Activated T-helper 1 cell treated with Interleukin-2 at 50 U/mL for 16 hours (primary cell): ENCODE measurements around the gene CROCC2.
"Not testable (repeated sequence)": the region's sequence is repeated elsewhere in the genome, so short reads cannot be mapped to it uniquely, and the experiment has no call there.

ENCODE experiments used
- DNase-seq: peaks from one replicate; pipeline ENCODE4 v3.0.0-alpha.2; 2020; ENCODE audit warnings: low read depth

Gene CROCC2

DNA sequence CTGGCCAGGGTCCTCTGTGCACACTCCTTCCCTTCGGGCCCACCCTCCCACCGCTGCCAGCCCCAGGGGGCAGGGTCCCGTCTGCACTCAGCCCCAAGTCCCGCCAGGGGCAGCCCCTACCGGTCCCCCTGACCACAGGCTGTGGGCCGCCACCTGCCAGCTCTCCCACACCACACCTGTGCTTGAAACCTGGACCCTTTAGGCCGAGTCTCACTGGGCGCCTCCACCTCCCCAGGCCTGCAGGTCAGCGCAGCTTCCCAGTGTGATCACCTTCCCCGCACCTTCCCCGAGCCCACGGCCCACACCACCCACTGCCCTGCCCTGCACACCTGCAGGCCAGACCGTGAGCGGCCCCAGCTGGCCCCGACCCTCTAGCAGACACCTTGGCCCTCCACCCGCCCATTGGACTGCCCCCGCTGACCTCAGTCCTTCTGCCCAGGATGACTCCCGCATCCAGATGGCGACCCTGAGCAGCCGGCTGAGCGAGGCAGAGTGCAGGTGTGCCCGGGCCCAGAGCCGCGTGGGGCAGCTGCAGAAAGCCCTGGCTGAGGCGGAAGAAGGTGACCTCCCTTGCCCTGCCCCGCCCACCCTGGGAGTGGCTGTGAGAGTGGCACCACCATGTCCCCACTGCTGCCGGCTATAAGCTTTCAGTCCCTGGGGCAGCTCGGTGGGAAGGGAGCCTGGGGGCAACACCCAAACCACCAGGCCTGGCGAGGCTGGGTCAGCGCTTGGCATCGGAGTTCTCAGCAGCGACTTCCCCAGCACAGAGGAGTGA lies 61.0 kb downstream of the CROCC2 start:
- DNase-seq: no peak

DNA sequence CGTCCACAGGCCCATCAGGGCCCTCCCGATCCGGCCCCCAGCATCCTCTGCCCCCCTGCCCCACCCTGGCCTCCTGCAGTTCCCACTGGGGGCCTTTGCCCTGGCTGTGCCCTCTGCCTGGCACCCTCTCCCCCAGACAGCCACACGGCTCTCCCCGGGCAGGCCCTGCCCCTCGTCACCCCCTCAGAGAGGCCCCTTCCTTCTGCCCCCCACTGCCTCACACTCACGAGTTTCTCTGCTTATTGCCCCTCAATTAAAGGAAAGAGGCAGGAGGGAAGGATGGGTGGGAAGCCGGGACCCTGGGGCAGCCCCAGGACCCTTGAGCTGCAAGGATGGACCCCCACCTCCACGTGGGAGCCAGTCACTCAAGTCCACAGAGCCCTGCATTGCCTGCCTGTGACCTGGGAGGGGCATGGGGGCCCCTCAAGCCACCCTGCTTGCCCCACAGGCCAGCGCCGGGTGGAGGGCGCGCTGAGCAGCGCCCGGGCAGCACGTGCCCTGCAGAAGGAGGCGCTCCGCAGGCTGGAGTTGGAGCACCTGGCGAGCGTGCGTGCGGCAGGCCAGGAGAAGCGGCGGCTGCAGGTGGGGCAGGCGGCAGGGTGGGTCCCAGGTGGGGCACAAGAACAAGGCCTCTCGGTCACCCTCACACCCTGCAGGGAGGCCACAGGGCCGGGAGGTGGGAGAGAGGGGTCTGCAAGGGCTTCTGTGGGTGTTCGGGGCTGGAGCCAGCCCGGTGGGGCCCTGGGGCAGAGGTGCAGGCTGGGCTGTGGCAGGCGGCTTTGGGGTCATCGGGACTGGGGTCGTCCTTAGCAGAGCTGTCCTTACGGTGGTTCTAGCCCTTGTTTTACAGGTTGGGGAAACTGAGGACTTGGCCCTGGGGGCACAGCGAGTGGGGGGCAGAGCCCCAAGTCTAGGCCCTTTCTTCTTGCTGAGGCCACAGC lies 61.8 kb downstream of the CROCC2 start:
- DNase-seq: no peak

DNA sequence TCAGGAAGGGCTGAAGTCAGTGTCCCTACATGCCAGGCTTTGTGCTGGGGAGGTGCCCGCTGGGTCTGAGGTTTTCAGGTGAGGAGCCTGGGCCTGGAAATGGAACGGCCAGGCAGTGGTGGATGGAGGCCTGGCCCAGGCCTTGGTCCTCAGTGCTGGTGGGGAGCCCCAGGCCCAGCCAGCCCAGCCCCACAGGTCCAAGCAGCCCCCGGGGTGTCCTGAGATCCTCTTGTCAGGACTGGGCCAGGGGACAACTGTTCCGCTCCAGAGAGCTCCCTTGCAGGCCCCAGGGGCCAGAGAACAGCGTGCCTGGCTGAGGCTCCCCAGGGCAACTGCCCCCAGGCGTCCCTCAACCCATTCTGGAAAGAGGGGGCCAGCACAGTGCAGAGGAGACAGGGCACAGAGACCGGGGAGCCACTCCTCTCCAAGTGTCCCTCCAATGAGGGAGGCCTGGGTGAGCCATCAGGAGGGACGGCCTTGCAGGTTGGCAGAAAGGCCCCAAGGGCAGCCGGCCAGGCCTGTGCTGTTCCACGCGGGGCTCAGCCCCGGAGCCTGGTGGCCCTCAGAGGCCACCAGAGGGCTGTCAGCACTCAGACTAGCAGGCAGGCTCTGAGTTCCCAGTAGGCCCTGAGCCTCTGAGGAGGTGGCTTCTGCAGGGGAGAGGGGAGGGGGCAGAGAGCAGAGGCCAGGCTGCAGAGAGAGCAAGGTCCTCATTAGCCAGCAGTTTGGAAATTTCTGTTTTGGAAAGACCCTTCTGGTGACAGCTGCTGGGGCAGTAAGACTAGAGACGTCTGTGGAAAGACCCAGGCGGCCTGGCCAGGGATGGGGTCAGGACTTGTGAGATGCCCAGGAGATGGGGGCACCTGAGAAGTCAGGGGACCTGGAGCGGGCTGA lies 62.8 kb downstream of the CROCC2 start:
- DNase-seq: no peak

DNA sequence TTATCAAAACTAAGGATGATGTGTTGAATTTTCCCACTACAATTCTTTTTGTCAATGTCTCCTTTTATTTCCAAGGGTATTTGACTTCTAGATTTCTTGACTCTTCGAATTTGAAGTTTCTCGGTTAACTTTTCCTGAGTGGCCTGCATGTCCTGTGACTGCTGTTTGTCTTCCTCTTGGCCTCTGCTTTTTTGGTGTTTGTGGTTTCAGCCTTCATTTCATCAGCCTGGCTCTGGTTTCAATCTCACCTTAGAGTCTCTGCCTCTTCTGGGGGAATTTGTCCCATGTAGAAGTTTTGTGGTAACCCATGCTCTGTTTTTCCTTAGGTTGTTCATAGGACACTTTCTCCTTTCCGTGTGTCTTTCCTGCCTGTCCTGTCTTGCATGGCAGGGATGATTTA lies 64.0 kb downstream of the CROCC2 start:
- DNase-seq: no peak

DNA sequence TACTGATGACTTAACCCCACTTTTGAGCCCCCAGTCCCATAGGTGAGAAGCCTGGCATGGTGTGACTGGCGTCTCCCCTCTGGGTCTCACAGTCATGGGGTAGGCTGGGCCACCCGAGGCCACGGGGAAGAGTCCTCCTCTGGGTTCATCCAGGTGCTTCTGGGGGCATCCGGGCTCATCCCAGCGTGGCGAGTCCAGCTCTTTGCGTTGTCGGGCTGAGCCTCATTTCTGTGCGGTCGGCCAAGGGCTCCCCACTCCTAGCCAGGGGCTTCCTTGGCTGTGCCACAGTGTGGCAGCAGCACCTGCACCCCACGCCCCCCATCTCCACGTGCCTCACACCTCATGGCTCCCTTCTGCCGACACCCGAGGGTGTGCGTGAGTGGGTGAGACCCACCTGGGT lies 64.7 kb downstream of the CROCC2 start:
- no peak for DNase-seq

DNA sequence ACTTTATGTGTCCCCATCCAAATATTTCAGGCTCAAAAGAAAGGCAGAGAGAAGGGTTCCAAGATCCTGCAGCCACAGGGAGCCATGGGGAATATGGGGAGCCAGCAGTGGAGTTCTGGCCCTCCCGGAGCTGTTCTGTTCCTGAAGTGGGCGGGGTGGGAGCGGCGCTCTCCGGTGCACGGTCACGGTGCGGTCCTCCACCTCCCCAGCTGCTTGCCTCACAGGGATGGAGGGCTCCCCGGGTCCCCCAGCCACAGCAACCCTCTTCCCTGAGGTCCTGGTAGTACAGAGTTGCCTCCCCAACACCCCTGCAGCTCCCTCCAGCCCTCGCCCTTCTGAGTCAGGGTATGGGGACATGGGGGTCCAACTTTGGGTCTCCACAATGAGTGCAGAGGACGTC lies 66.1 kb downstream of the CROCC2 start:
- no peak for DNase-seq

DNA sequence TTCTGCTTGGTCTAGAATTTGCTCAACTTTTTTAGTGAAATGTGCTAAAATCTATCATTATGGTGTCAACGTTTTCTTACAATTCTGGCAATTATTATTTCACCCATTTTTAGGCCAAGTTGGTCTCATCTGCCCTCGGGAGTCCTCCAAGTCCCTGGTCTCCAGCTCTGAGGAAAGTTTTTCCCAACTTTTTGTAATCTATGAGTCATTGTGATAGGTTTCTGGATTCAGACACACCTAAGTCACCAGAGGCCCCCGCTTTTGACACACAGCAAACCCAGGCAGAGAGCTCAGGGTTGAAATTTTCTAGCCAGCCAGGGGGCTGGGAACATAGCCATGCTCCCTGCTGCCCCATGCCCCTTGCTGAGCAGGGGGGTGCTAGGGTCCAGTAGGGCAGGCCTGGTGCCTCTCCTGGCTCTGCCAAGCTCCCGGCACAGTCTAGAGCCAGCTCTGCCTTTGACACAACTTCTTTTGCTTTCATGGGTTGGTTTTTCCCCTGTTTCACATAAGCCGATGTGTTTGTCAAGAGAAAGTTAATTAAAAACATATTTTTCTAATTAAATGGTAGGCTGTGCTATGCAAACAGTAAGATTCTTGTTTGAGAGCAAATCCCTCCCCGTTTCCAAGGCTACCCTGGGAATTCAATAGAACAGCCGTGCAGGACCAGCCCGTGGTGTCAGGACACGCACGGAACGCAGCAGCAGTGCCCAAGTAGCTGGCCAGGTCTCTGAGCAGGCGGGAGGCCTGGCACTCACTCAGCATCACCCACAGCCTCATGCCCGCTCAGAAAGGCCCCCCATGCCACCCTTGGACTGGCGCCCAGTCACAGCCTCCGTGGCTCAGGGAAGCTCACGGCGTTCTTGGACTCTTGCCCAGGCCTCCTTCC lies 66.7 kb downstream of the CROCC2 start:
- no peak for DNase-seq

DNA sequence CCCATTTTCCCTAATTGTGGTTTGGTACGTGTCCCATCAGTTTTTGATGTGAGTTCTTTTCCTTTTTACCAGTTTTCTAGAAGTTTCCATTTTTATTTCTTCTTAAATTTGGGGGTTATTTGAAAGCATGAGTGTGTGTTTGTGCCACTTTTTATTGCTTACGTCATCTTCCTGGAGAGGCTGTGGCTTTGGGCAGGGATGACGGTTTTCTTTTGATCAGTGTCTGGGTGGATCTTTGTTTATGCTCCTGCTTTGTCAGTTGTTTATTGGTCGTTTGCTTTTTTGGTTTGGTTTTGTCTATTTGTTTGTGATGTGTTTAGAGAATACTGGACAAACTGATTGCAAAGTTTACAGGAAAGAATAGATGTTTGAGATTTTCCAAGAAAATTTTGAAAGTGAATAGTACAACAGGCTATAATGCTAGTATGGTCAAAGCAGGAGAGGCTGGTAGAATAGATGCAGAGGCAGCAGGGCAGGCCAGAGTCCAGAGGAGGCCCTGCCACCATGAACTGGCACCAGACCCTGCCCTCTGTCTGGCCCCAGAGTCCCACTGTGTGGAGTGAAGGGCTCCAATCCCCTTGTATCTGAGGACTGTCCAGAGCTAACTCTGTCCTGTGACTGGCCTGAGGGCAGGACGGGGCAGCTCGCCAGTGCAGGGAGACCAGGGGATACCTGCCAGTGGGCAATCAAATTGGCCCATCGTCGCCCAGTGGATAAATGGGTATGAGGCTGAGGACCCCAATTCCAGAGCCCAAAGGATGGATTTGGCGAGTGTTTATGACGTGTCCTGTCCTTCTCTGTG lies 68.8 kb downstream of the CROCC2 start:
- no peak for DNase-seq

DNA sequence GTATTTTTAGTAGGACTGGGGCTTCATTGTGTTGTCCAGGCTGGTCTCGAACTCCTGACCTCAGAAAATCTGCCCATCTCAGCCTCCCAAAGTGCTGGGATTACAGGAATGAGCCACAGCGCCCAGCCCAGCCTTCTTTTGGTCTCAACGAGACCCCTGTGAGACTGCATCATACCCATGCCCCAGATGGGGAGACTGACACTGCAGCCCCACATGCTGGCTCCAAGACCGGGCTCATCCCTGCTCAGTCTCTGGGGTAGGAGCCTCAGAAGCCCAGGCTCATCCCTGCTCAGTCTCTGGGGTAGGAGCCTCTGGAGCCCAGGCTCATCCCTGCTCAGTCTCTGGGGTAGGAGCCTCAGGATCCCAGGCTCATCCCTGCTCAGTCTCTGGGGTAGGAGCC lies 69.8 kb downstream of the CROCC2 start:
- not testable (repeated sequence) for DNase-seq

DNA sequence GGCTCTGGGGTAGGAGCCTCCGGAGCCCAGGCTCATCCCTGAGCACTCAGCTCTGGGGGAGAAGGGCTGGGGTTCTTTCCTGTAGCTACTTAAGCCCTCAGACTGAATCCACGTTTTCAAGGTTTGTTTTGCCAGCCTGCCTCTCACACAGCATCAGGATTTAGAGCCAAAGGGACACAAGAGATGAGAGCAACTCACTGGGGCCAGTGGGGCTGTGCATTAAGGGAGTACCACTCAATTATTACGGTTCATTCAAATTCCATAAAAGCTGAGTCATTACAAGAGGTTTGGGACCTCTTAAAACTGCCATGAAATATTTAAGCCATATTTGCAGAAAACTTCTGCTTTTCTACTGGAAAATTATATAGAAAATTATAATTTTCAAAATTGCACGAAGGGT lies 75.1 kb downstream of the CROCC2 start:
- no peak for DNase-seq

DNA sequence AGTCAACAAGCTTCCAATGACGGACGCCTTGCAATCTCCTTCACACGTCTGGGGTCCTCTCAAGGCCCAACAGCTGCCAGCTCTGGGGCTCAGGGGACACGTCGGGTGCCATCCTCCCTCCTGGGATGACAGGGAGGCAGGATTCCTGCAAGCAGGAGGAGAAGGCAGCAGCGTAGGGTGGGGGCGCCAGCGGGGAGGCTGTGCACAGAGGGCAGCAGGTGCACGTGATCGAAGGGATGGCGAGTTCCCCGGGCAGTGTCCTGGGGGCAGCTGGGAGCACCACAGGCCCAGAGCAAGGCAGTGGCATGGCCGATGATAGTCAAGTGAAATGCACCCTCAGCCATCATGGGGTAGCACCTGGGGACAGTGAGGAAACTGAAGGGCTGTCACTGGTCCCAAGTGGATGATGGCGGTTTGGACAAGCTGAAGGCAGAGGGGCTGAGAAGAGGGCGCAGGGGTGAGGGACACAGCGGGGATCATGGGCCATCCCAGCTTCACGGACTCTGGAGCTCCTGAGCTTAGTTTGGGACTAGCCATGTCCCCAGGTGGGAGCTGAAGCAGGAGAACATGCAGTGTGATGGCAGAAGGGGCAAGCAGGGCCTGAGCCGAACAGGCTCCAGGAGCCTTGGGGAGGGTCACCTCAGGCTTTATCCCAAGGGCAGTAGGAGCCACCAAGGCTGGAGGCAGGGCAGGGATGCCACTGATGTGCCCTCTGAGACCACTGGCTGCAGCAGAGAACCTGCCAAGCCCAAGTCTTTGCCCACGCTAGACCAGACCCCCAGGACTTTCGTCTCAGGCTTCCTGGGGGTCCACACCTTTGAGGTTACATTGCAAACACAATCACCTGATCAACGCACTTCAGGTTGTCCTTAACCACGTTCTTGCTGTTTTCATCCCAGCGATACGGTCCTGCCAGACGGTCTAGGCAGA lies 76.0 kb downstream of the CROCC2 start:
- DNase-seq: no peak

DNA sequence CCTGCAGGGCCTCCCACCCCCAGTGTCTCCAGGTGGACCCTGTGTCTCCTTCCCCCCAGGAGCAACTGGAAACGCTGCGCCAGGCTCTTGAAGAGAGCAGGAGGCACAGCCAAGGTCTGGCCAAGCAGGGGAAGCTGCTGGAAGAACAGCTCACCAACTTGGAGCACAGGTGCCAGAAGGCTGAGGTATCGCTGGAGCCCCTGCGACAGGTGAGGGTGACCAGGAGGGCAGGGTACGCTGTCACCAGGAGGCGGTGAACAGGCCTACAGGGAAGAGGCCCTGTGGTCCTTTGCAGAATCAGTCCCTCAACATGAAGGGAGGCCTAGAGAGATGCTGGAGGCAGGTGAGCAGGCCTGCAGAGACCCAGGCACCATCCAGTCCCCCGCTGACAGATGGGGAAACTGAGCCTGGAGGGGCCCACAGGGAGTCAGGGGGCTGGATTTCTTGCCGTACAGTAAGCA lies 76.7 kb downstream of the CROCC2 start:
- no peak for DNase-seq

DNA sequence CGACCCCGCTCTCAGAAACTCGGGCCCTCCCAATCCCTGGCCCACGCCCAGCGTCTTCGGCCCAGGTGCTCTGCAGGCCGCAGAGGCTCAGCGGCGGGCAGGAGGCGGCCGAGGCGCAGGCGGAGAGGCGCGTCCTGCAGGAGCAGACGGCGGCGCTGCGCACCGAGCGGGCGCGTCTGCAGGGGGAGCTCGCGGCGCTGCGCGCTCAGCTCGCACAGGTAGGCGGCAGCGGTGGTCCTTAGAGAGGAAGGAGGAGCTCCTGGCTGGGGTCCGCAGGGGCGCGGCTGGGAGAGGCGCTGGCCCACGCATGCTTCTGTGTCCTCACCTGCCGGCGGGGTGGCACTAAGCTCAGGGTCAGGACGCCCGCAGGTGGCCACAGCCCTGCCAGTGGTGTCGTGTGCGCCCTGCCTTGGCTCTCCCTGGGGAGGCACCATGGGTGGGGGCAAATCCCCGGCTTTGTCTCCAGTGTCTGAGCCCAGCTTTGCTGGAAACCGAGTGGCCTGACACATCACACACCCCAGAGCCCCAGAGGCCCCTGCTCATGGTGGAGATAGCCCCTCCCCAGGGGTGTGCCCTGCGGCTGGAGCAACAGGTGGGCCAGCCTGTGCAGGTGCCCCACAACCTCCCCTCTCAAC lies 77.3 kb downstream of the CROCC2 start:
- DNase-seq: peak; percentile 26

DNA sequence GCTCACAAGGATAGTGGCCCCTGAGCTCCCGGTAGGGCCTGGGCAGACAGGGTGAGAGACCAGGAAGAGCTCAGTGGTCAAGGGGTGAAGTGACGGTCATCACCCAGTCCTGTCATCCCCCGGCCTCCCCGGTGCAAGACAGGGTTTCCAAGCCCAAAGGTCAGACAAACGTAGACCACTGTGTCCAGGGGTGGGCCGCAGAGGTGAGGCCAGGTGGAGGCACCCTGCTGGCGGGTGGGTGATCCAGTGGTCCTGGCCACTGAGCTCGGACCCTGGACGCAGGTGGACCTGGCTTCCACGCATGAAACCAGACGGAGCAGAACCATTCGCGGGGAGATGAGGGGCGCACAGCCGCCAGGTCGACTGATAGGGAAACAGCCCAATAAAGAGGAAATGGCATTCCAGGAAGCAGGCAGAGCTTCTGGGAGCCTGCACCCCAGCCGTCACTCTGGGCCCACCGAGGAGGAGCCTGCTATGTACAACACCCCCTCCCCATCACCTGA lies 77.9 kb downstream of the CROCC2 start:
- no peak for DNase-seq

DNA sequence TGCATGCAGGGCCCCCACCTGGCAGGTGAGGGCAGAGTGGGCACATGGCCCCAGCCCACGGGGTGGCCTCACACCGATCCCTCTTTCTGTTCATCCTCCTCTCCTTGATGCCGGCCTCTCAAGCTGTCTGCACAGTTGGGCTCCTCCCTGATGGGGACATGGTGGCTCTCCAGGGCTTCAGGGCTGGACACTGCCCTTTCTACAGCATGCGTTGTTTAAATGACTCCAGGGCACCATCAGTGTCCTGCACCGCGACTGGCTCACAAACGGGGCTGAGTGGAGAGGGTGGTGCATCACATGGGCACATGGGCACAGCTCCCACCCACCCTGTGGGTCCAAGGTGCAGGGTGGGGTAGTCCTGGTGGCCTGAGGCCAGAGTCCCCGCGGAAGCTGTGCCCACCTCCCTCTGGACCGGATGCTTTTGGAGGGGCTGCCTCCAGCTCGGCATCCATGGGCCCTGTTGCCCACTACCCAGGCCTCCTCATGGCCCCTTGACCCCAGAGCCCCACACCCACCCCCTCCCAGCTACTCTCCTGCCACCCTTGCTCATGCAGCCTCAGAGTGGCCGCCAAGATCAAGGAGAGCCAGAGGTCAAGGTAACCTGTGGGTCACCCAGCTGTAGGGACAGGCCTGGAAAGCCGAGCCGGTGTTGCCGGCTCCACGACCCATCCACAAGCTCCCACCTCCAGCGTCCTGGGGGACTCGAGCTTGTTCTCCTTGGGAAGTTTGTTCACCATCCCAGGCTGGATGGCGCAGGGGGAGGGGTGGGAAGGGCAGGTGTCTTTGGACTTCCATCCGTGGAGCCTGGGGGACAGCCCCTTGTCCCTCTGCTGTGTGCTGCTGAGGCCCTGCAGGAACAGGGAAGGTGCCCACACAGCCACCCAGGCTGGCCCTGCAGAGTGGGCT lies 80.0 kb downstream of the CROCC2 start:
- DNase-seq: no peak

DNA sequence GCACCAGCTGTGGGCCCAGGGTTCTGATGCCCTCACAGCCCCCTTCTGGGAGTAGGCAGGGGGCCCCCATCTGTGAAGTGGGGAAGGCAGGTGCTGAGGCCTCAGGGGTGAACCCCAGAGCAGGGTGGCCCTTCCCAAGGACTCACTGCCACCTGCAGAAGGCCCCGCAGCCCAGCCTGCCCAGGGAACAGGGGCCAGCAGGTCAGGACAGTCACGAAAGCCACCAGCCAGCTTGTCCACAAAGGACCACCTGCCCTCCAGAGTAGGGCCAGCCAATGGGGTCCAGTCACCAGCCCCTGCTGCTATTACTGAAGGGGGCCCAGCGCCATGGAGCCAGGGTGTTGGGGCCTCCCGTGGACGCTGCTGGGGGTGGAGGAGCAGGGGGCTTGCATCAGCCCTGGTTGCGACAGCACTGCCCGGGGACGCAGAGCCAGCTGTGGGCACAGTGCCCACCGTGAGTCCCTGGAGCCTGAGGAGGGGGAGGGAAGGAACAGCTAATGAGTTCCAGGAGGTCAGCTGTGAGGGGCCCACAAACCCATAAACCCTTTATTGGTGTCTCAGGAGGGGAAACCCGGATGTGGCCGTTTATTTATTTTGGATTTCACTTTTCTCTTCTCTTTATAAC lies 80.8 kb downstream of the CROCC2 start:
- DNase-seq: no peak

DNA sequence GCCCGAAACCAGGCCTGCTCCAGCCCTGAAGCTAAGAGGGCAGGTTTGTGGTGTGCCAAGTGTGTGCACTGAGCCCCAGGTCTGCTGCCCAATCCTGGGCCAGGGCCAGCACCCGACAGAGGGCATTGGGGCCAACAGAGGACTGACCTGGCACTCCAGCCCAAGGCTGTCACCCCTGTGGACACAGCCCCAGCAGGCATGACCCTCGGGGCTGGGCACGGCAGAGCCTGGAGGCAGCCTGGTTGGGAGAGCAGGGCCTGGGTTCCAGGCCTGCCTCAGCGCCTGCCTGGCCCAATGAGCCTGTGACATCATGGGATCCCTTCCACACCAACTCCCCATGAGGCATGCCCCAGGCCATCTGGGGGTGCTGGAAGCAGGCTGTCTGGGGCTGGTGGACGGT lies 81.5 kb downstream of the CROCC2 start:
- no peak for DNase-seq
